GM19452 (cell line): ENCODE results near the gene MFSD11.
"Not testable (repeated sequence)": the region's sequence is repeated elsewhere in the genome, so short reads cannot be mapped to it uniquely, and the experiment has no call there.

ENCODE experiments used
- ATAC-seq: cut with Tn5 transposase; IDR thresholded peaks from one replicate; pipeline ENCODE4 v1.9.1; 2021; ENCODE audit not compliant: unreplicated experiment

The MFSD11 gene

DNA sequence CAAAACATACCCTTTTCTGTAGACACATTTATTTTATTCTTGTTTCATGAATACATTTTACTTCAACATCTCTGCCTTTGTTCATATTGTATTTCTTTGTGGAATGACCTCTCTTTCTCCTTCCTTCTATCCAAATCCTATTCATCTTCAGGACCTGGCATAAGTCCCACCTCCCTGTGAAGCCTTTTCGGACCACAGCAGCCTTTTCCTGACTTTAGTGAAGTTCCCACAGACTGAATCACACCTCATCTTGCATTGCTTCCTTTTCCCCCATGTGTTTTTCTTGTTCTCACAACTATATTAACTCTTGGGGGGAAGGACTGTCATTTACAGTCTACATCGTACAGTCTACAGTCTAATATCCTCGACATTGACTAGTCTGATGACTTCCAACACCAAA, 58.2 kb downstream of the MFSD11 start:
- no peak for ATAC-seq

- no peak for ATAC-seq
Measured at GRCh38 chr17:76797241-76797840, 59.4 kb downstream of the MFSD11 start.

DNA sequence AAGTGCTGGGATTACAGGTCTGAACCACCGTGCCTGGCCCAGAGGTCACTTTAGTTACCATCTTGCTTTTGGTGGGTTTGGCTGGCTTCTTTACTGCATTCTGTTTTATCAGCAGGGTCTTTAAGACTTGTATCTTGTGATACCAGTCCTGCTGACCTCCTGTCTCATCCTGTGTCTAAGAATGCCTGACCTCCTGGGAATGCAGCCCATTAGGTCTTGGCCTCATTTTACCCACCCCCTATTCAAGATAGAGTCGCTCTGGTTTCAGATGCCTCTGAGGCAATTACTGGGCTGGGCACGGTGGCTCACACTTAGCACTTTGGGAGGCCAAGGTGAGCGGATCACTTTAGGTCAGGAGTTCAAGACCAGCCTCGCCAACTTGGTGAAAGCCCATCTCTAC, 63.8 kb downstream of the MFSD11 start:
- no peak for ATAC-seq

GRCh38 chr17:76805319-76805718, 67.4 kb downstream of the MFSD11 start:
- ATAC-seq, result no peak

- not testable (repeated sequence) for ATAC-seq
Measured at GRCh38 chr17:76806151-76806550, 68.2 kb downstream of the MFSD11 start.

DNA sequence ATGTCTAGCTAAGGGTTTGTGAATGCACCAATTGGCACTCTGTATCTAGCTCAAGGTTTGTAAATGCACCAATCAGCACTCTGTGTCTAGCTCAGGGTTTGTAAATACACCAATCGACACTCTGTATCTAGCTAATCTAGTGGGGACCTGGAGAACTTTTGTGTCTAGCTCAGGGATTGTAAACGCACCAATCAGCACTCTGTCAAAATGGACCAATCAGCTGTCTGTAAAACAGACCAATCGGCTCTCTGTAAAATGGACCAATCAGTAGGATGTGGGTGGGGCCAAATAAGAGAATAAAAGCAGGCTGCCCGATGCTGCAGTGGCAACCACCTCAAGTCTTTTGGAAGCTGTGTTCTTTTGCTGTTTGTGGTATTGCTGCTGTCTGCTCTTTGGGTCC, 68.8 kb downstream of the MFSD11 start:
- not testable (repeated sequence) for ATAC-seq

DNA sequence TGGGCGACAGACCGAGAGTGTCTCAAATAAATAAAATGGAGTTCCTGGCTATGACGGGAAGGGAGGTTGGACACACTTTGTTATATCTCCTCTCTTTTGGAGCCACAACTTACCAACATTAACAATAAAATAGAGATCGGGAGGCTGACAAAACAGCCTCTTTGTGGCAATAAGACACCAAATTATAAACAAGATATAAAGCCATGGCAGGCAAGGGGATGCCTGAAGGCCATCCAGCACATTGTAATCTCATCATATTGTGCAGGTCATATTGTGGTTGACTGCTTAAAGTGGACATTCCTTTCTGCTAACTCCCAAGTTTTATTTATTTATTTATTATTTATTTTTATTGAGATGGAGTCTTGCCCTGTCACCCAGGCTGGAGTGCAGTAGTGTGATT, 70.4 kb downstream of the MFSD11 start:
- ATAC-seq, result no peak

GRCh38 chr17:76810956-76811355, 73.0 kb downstream of the MFSD11 start:
- no peak for ATAC-seq

- ATAC-seq, result no peak
Measured at GRCh38 chr17:76811834-76812233, 73.9 kb downstream of the MFSD11 start.

DNA sequence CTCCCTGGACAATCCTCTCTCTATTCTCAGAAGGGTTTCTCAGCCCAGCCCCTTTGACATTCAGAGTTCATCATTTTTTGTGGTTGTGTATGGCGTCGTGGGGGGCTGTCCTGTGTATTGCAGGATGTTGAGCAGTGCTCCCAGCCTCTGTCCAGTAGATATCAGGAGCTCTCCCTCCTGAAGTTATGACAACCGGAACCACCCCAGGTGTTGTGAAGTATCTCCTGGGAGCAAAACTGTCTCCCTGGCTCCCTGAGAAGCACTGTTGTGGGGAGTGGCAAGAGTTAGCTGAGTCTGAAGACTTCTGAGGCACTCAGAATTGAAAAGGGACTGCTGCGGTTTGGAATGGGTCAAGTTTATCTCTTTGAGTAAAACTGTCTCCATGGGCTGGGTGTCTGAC, 74.3 kb downstream of the MFSD11 start:
- ATAC-seq, result no peak

DNA sequence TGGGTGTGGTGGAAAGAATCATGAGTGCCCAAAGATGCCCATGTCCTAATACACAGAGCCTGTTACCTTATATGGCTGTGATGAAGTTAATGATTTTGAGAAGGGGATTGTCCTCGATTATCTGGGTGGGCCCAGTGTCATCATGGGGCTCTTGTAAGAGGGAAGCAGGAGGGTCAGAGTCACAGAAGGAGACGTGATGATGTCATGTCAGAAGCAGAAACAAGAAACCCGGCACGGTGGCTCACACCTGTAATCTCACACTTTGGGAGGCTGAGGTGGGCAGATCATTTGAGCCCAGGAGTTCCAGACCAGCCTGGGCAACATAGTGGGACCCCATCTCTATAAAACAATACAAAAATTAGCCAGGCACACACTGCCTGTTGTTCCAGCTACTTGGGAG, 75.0 kb downstream of the MFSD11 start:
- no peak for ATAC-seq

GRCh38 chr17:76815907-76816589, 78.1 kb downstream of the MFSD11 start:
- not testable (repeated sequence) for ATAC-seq

DNA sequence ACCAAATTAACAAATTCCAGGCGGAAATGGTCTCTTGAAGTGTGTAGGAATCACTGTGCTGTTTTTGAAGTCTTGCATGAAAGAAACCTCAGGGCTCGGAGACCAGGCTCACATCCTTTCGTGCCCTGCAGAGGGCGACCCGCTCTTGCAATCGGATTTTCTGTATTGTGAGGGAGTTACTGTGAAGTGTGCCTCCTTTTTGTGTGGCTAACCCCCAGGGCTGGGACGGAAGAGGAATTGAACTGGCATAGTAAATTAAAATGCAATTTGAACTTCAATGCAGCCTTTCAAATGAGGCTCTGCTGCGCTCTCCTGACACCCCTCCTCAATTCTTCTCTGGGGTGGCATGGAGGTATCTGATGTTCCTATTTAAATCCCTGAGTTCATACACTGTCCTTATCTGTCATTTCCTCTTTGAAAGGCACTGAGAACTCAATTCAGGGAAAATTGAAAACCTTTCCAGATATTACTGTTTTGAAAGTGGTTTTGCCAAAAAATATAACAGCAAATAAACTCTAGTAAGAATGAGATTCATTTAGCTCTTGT, 78.7 kb downstream of the MFSD11 start:
- ATAC-seq, result no peak

GRCh38 chr17:76820039-76820438, 82.1 kb downstream of the MFSD11 start:
- no peak for ATAC-seq

- no peak for ATAC-seq
Measured at GRCh38 chr17:76820561-76820960, 82.6 kb downstream of the MFSD11 start.

GRCh38 chr17:76822184-76822778, 84.4 kb downstream of the MFSD11 start:
- no peak for ATAC-seq

DNA sequence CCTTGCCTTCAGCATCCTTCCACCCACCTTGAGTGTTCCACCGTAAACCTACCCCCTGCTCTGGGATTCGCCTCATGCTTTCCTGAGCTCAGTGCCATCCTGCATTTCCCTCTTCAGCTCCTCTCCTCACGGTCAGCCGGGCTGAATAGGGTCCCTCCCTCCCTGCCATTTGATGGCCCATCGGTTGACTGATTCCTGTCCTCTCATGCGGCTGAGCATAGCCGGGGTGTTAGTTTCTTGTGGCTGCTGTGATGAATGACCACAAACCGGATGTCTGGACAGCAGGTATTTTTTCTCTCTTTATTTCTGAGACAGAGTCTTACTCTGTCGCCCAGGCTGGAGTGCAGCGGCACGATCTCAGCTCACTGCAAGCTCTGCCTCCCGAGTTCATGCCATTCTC, 86.2 kb downstream of the MFSD11 start:
- no peak for ATAC-seq

DNA sequence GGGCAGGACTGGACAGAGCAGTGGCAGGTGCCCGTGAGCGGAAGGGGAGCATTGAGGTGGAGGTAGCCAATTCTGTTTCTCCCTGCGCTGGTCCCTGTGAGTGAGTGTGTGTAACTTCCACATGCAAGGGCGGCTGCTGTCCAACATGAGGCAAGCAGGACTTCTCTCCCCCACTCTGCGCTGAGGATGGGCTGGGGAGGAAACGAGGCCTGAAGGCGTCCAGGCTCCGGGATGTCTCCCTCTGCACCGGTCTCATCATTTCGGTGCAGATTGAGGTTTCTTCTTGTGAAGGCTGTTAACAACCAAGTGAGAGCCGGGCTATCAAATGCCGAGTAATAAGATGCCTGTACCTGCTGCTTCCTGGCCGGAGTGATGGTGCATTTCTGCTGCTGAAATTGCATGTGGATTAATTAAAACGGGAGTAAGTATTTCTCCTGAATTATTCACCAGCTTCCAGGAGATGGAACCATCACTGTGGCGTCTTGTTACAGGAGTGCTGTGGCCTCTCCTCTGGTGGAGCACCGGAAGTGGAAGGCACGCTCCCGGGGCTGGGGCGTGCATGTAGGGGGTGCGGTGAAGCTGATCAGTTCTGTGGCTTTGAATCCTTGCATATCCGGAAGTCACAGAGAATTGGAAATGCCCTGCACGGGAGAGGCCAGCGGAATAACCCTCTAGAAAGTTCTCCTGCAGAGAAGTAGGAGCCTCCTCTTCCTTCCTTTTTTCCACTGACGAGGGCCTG, 88.6 kb downstream of the MFSD11 start:
- ATAC-seq, result no peak

- no peak for ATAC-seq
Measured at GRCh38 chr17:76827736-76828135, 89.8 kb downstream of the MFSD11 start.
